Central memory CD4-positive, alpha-beta T cell (primary cell): ENCODE data around the gene ERMARD.

Source experiments
- DNase-seq: peaks from one replicate; pipeline ENCODE4 v3.0.0; 2022

ERMARD gene

DNA sequence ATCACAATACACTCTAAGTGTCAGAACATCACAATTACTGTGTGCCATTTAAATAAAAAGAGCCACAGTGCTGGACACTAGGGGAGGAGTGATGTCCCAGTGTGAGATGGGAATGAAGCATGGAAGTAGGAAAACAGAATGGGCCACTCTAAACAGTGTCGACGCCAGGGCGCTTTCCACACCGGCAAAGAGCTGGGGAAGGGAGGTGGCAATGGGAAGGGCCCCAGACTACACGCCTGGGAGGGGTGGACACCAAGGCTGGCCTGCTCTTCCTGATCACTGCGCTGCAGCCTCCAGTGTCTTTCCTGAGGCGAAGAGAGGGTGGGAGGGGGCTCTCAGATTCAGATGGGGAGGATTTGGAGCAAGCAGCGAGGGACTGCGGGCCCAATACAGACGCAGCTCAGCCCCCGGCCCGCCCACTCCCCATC, 75.9 kb downstream of the ERMARD start:
- no peak for DNase-seq

DNA sequence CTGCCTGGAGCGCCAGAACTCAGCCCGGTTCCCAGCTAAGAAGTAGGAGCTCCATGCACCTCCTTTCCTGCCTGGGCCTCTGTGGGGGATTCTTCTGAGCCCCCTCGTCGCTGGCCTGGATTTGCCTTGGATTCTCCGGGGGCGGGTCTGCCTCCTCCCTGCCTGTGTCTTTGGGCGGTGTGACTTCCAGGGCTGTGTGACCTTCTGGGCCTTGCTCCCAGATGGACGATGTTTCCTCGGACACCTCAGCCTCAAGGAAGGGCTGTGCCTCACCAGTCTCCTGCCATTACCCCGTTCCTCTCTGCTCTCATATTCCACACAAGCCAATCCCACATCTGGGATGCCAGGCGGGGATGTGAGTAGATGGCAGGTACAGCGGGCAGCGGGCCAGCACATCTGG, 76.8 kb downstream of the ERMARD start:
- no peak for DNase-seq

- no peak for DNase-seq
These were observed 78.4 kb downstream of the ERMARD start for GRCh38 chr6:169829786-169830185.

GRCh38 chr6:169830876-169831275, 79.5 kb downstream of the ERMARD start:
- no peak for DNase-seq
